ENCODE measurements around the gene SGMS2. TPM values are rescaled to one million over a fixed set of nuclear protein-coding genes. Genes with fewer than 3 reads are reported as not detected.

Gene SGMS2
- total RNA-seq, 6 experiments from 2014 or later, result 12.3 to 67.8 (median 29.3) TPM

- Histone ChIP-seq H3K27me3 (no peaks in the 10 kb centered on the region), H3K27ac (no peak overlapping the region), H3K36me3 (no peaks in the 10 kb centered on the region), H3K4me3 (no peak overlapping the region), H3K4me1 (no peaks in the 10 kb centered on the region), H3K9me3 (no peaks in the 10 kb centered on the region)
- DNase-seq (no peak), ATAC-seq (no peak)
- 69% methylated on average over 2 of the region's 2 CpGs for WGBS (ENCODE audit: insufficient coverage, low coverage, low lambda C conversion rate, missing lambda C conversion rate)
- intact Hi-C loops (cut with DNase I), result no loop called here
- TF ChIP-seq POLR2A (IDR thresholded peaks at IDR 0.05) (no peak), CTCF (IDR thresholded peaks at IDR 0.05) (no peak)
Observed at GRCh38 chr4:107850438-107850837, 25.7 kb downstream of the SGMS2 start.

- Histone ChIP-seq H3K27ac (no peak overlapping the region), H3K9me3 (no peaks in the 10 kb centered on the region), H3K4me3 (no peak overlapping the region), H3K4me1 (no peaks in the 10 kb centered on the region), H3K27me3 (no peaks in the 10 kb centered on the region), H3K36me3 (no peaks in the 10 kb centered on the region)
- 76% methylated on average over 9 of the region's 9 CpGs for WGBS (ENCODE audit: insufficient coverage, low coverage, low lambda C conversion rate, missing lambda C conversion rate)
- DNase-seq (no peak), ATAC-seq (peak in 2 of 4 donors; percentile 44 to 57)
- intact Hi-C loops (cut with DNase I), result no loop called here
- TF ChIP-seq CTCF (IDR thresholded peaks at IDR 0.05), result no peak
- TF ChIP-seq POLR2A (IDR thresholded peaks at IDR 0.05), result no peak
Observed at GRCh38 chr4:107853444-107854355, 29.0 kb downstream of the SGMS2 start.

GRCh38 chr4:107854356-107855022 lies 29.8 kb downstream of the SGMS2 start:
- intact Hi-C loops (cut with DNase I), result no loop called here
- no peak overlapping the region for H3K27ac ChIP-seq
- H3K36me3 ChIP-seq, result no peaks in the 10 kb centered on the region
- DNase-seq (no peak), ATAC-seq (no peak)
- WGBS (ENCODE audit: insufficient coverage, low coverage, low lambda C conversion rate, missing lambda C conversion rate), result 78% methylated on average over 3 of the region's 3 CpGs
- no peaks in the 10 kb centered on the region for H3K27me3 ChIP-seq
- H3K4me1 ChIP-seq, result no peaks in the 10 kb centered on the region
- TF ChIP-seq CTCF (IDR thresholded peaks at IDR 0.05) (no peak), POLR2A (IDR thresholded peaks at IDR 0.05) (no peak)
- H3K4me3 ChIP-seq, result no peak overlapping the region
- H3K9me3 ChIP-seq, result no peaks in the 10 kb centered on the region

- Histone ChIP-seq H3K36me3 (no peaks in the 10 kb centered on the region), H3K27me3 (no peaks in the 10 kb centered on the region), H3K4me3 (no peak overlapping the region), H3K9me3 (no peaks in the 10 kb centered on the region), H3K27ac (no peak overlapping the region), H3K4me1 (no peaks in the 10 kb centered on the region)
- TF ChIP-seq CTCF (IDR thresholded peaks at IDR 0.05) (no peak), POLR2A (IDR thresholded peaks at IDR 0.05) (no peak)
- intact Hi-C loops (cut with DNase I), result no loop called here
- 81% methylated on average over 3 of the region's 3 CpGs for WGBS (ENCODE audit: insufficient coverage, low coverage, low lambda C conversion rate, missing lambda C conversion rate)
- DNase-seq, result no peak
- no peak for ATAC-seq
Observed at GRCh38 chr4:107855723-107856122, 31.0 kb downstream of the SGMS2 start.
